ENCODE data around the gene SDC1. TPM values are rescaled to one million over a fixed set of nuclear protein-coding genes. Genes with fewer than 3 reads are reported as not detected.

The SDC1 gene
- total and polyA plus RNA-seq, 8 donors, result 16.0 to 140 (median 45.0) TPM

GRCh38 chr2:20168727-20169696 lies 55.9 kb downstream of the SDC1 start:
- Histone ChIP-seq H3K4me1 (no peaks in the 10 kb centered on the region), H3K27ac (no peak overlapping the region), H3K4me3 (no peak overlapping the region), H3K36me3 (no peaks in the 10 kb centered on the region), H3K27me3 (peaks cover 0 to 7% (median 0%) of the 10 kb centered on the region in 3 donors), H3K9me3 (no peaks in the 10 kb centered on the region)
- intact Hi-C loops (cut with DNase I; ENCODE audit: low total_unique reads), result no loop called here
- no peak for DNase-seq
- TF ChIP-seq POLR2A (IDR thresholded peaks at IDR 0.05), result no peak
- TF ChIP-seq EP300 (IDR thresholded peaks at IDR 0.05), result no peak
- TF ChIP-seq POLR2AphosphoS5 (IDR thresholded peaks at IDR 0.05), result no peak
- TF ChIP-seq CTCF (IDR thresholded peaks at IDR 0.05), result no peak
- WGBS, 5 donors, result 83 to 89% (median 87%) methylated on average over 16 to 26 of the region's 26 CpGs

GRCh38 chr2:20168048-20168726 lies 56.7 kb downstream of the SDC1 start:
- intact Hi-C loops (cut with DNase I; ENCODE audit: low total_unique reads), result no loop called here
- Histone ChIP-seq H3K27me3 (peaks cover 0 to 7% (median 0%) of the 10 kb centered on the region in 3 donors), H3K4me3 (no peak overlapping the region), H3K4me1 (no peaks in the 10 kb centered on the region), H3K9me3 (no peaks in the 10 kb centered on the region), H3K36me3 (no peaks in the 10 kb centered on the region), H3K27ac (no peak overlapping the region)
- TF ChIP-seq EP300 (IDR thresholded peaks at IDR 0.05), result no peak
- no peak for TF ChIP-seq CTCF (IDR thresholded peaks at IDR 0.05)
- TF ChIP-seq POLR2A (IDR thresholded peaks at IDR 0.05), result no peak
- TF ChIP-seq POLR2AphosphoS5 (IDR thresholded peaks at IDR 0.05), result no peak
- no peak for DNase-seq
- 86 to 93% (median 87%) methylated on average over 17 of the region's 17 CpGs for WGBS, 5 donors

DNA sequence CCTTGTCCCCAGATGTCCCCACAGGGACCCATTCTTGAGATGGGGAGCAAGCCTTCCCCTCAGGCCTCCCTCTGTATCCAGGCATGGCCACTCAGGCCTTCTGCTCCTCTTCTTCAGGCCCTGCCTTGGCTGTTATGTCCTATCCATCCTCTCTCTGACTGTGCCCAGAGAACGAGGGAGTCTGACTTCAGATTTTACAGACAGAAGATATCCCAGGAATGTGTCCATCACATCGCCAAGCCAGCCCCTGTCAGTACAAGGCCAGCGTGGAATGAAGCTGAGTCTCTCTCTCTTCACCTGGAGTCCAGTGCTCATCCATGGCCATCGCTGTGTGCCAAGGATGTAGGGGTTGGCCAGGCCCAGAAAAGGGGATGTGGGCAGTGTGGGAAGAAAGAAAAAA lies 57.6 kb downstream of the SDC1 start:
- H3K27me3 ChIP-seq, result peaks cover 0 to 7% (median 0%) of the 10 kb centered on the region in 3 donors
- H3K4me1 ChIP-seq, result no peaks in the 10 kb centered on the region
- DNase-seq, result no peak
- no peak overlapping the region for H3K27ac ChIP-seq
- no peak overlapping the region for H3K4me3 ChIP-seq
- H3K9me3 ChIP-seq, result no peaks in the 10 kb centered on the region
- intact Hi-C loops (cut with DNase I; ENCODE audit: low total_unique reads), result no loop called here
- no peak for TF ChIP-seq EP300 (IDR thresholded peaks at IDR 0.05)
- TF ChIP-seq POLR2A (IDR thresholded peaks at IDR 0.05), result no peak
- TF ChIP-seq POLR2AphosphoS5 (IDR thresholded peaks at IDR 0.05), result no peak
- no peak for TF ChIP-seq CTCF (IDR thresholded peaks at IDR 0.05)
- 84 to 95% (median 90%) methylated on average over 4 of the region's 4 CpGs for WGBS, 5 donors
- no peaks in the 10 kb centered on the region for H3K36me3 ChIP-seq

DNA sequence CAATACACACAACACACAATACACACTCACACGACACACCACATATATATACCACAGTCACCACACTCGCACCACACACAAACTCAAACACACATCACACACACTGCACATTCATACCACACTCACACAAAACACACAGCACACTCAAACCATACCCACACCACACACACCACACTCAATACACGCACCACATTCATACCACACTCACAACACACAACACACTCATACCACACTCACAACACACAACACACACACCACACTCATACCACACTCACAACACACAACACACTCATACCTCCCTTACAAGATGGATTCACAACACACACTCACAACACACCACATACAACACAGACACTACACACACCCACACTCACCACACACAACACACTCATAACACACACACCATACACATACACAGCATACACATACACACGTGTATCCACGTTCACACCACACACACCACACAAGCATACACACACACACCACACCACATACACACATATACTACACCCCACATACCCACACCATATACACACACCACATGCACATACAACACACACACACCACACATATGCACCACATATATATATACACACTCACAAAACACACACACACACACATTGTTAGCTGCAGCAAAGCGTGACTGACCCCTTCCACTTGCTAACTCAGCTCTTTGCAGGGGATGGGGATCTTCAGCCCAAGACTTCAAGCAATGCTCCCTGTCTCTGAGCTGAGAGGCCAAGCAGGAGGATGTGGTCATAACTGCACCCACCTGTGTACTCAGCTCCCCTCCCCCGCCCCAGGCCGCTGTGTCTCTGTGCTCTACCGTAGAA lies 59.0 kb downstream of the SDC1 start:
- no peaks in the 10 kb centered on the region for H3K4me1 ChIP-seq
- DNase-seq, result no peak
- WGBS, 5 donors, result 85 to 91% (median 89%) methylated on average over 8 to 9 of the region's 9 CpGs
- TF ChIP-seq EP300 (IDR thresholded peaks at IDR 0.05) (no peak), CTCF (IDR thresholded peaks at IDR 0.05) (no peak), POLR2AphosphoS5 (IDR thresholded peaks at IDR 0.05) (no peak), POLR2A (IDR thresholded peaks at IDR 0.05) (no peak)
- peaks cover 0 to 7% (median 0%) of the 10 kb centered on the region in 3 donors for H3K27me3 ChIP-seq
- intact Hi-C loops (cut with DNase I; ENCODE audit: low total_unique reads), result no loop called here
- H3K36me3 ChIP-seq, result no peaks in the 10 kb centered on the region
- H3K4me3 ChIP-seq, result no peak overlapping the region
- H3K27ac ChIP-seq, result no peak overlapping the region
- no peaks in the 10 kb centered on the region for H3K9me3 ChIP-seq
